ENCODE results near the gene U2AF1L4.

GRCh38 chr19:35732540-35733179 is 12.6 kb downstream of the U2AF1L4 start:
- TF ChIP-seq YY1 (IDR thresholded peaks at IDR 0.05; ENCODE audit: low read depth), result no peak
- no peak for TF ChIP-seq TCF12 (IDR thresholded peaks at IDR 0.05; ENCODE audit: low read depth)
